IMR-90 (cell line): ENCODE measurements around the gene CMIP. TPM values are rescaled to one million over a fixed set of nuclear protein-coding genes. Genes with fewer than 3 reads are reported as not detected.
"Not testable (repeated sequence)": the region's sequence is repeated elsewhere in the genome, so short reads cannot be mapped to it uniquely, and the experiment has no call there.

Experiments used
- ATAC-seq: fragments of 200-7000 bp; cut with Tn5 transposase; 2 replicates; pipeline ENCODE4 v1.9.1; 2020; ENCODE audit warnings: low read depth, mild to moderate bottlenecking, moderate library complexity
- BruUV-seq: library from RNA; stranded (reverse); fragments of 400-500 nt; replicated peaks from 2 replicates; lab custom pipeline; 2021; lab: Mats Ljungman, UMichigan
- CTCF ChIA-PET: fragments of 300-600 bp; formaldehyde crosslinking; extraction: SDS; loops from one replicate; lab custom pipeline; 2021; ENCODE audit warnings: antibody characterized with exemption; lab: Yijun Ruan, JAX
- POLR2A ChIA-PET: fragments of 300-600 bp; sonication (Branson Sonifier 250); formaldehyde crosslinking; loops from one replicate; lab custom pipeline; 2022; ENCODE audit warnings: antibody characterized with exemption; ENCODE audit not compliant: unreplicated experiment; lab: Charles Lee
- DNase-seq: peaks from one replicate; pipeline ENCODE4 v3.0.0; 2013
- H2AFZ ChIP-seq: replicated peaks from 2 replicates; pipeline ENCODE3; 2013; ENCODE audit warnings: low read length, mild to moderate bottlenecking; ENCODE audit not compliant: poor library complexity
- H2AK5ac ChIP-seq: 2 replicates; pipeline ENCODE4 v1.6.1; 2013; ENCODE audit warnings: low read depth, low read length, inconsistent platforms
- H2AK9ac ChIP-seq: replicated peaks from 2 replicates; pipeline ENCODE3; 2013; ENCODE audit warnings: mild to moderate bottlenecking, low read depth, low read length, moderate library complexity; ENCODE audit not compliant: poor library complexity
- H2BK120ac ChIP-seq: 2 replicates; pipeline ENCODE4 v1.6.1; 2013; ENCODE audit warnings: low read depth, low read length, inconsistent platforms
- H2BK15ac ChIP-seq: 3 replicates; pipeline ENCODE4 v1.6.1; 2013; ENCODE audit warnings: low read depth, low read length, inconsistent platforms
- H2BK20ac ChIP-seq: 2 replicates; pipeline ENCODE4 v1.6.1; 2013; ENCODE audit warnings: low read depth, mild to moderate bottlenecking, inconsistent platforms, low read length, moderate library complexity
- H2BK5ac ChIP-seq: 2 replicates; pipeline ENCODE4 v1.6.1; 2013; ENCODE audit warnings: mild to moderate bottlenecking, low read depth, low read length, inconsistent platforms; ENCODE audit not compliant: poor library complexity, severe bottlenecking
- H3K14ac ChIP-seq: replicated peaks from 2 replicates; pipeline ENCODE4 v1.6.1; 2013; ENCODE audit warnings: low read depth, low read length, inconsistent platforms
- H3K18ac ChIP-seq: 2 replicates; pipeline ENCODE4 v1.6.1; 2013; ENCODE audit warnings: low read depth, low read length, control low read depth
- H3K23ac ChIP-seq: 2 replicates; pipeline ENCODE4 v1.6.1; 2013; ENCODE audit warnings: low read depth, low read length, inconsistent platforms
- H3K27ac ChIP-seq: 2 replicates; pipeline ENCODE4 v1.5.1; 2013; ENCODE audit warnings: mild to moderate bottlenecking, control low read depth, low read length; ENCODE audit not compliant: insufficient read depth
- H3K27me3 ChIP-seq: 2 replicates; pipeline ENCODE4 v1.6.1; 2013; ENCODE audit warnings: low read length; ENCODE audit not compliant: control insufficient read depth, insufficient read depth
- H3K36me3 ChIP-seq: 2 replicates; pipeline ENCODE4 v1.6.1; 2013; ENCODE audit warnings: low read length, mixed read lengths; ENCODE audit not compliant: control insufficient read depth, insufficient read depth
- H3K4ac ChIP-seq: 2 replicates; pipeline ENCODE4 v1.6.1; 2013; ENCODE audit warnings: low read depth, low read length, inconsistent platforms
- H3K4me1 ChIP-seq: 2 replicates; pipeline ENCODE4 v1.6.1; 2013; ENCODE audit warnings: low read length, mixed read lengths; ENCODE audit not compliant: control insufficient read depth, insufficient read depth
- H3K4me2 ChIP-seq: 2 replicates; pipeline ENCODE4 v1.6.1; 2013; ENCODE audit warnings: low read depth, mild to moderate bottlenecking, control low read depth, low read length, moderate library complexity
- H3K4me3 ChIP-seq: 2 replicates; pipeline ENCODE4 v1.5.1; 2013; ENCODE audit warnings: low read depth, mild to moderate bottlenecking, control low read depth, low read length, moderate library complexity; ENCODE audit not compliant: insufficient read depth
- H3K56ac ChIP-seq: 2 replicates; pipeline ENCODE4 v1.6.1; 2013; ENCODE audit warnings: low read length, inconsistent platforms; ENCODE audit not compliant: insufficient read depth; ENCODE audit errors: extremely low read depth
- H3K79me1 ChIP-seq, 2 experiments: 2 replicates each; pipeline ENCODE4 v1.6.1; 2013; ENCODE audit warnings: low read length in 2 of 2, inconsistent platforms in 1 of 2, low read depth in 1 of 2
- H3K9ac ChIP-seq: 2 replicates; pipeline ENCODE4 v1.6.1; 2013; ENCODE audit warnings: low read depth, low read length, control low read depth
- H3K9me1 ChIP-seq: 2 replicates; pipeline ENCODE4 v1.6.1; 2013; ENCODE audit warnings: low read length, inconsistent platforms; ENCODE audit not compliant: insufficient read depth
- H3K9me3 ChIP-seq: 2 replicates; pipeline ENCODE4 v1.6.1; 2013; ENCODE audit warnings: low read length; ENCODE audit not compliant: control insufficient read depth, insufficient read depth
- H4K20me1 ChIP-seq: 2 replicates; pipeline ENCODE4 v1.6.1; 2013; ENCODE audit warnings: low read length, inconsistent platforms; ENCODE audit not compliant: insufficient read depth
- H4K5ac ChIP-seq: 2 replicates; pipeline ENCODE4 v1.6.1; 2013; ENCODE audit warnings: mild to moderate bottlenecking, low read depth, low read length, control low read depth
- H4K8ac ChIP-seq, 2 experiments: 2 replicates each; pipeline ENCODE4 v1.6.1; 2013; ENCODE audit warnings: low read depth in 2 of 2, low read length in 2 of 2, control low read depth in 1 of 2, inconsistent platforms in 1 of 2
- H4K91ac ChIP-seq: 2 replicates; pipeline ENCODE4 v1.6.1; 2013; ENCODE audit warnings: low read depth, low read length, inconsistent platforms; ENCODE audit not compliant: insufficient read depth
- WGBS, 2 experiments: methylation state at CpG; one replicate each; pipeline versions ENCODE4 v1.1.5 to v1.1.7; 2013; ENCODE audit warnings: missing lambda C conversion rate in 2 of 2; ENCODE audit not compliant: insufficient read length in 1 of 2; ENCODE audit errors: extremely low coverage in 2 of 2; 5-methylcytosine and 5-hydroxymethylcytosine counted together
- dilution Hi-C: fragments of 300-500 bp; cut with HindIII; formaldehyde crosslinking; loops from one replicate; pipeline ENCODE4 v1.14.3; 2018; ENCODE audit warnings: low sequenced_read_pairs; ENCODE audit not compliant: unreplicated experiment
- in situ Hi-C: fragments of 300-500 bp; cut with MboI; formaldehyde crosslinking; loops from 3 replicates; pipeline ENCODE4 v1.14.3; 2019; ENCODE audit warnings: low sequenced_read_pairs, inconsistent platforms, mixed read lengths
- intact Hi-C: fragments of 100-400 bp; cut with micrococcal nuclease; formaldehyde crosslinking; loops from 2 replicates; pipeline ENCODE4 v1.10.0; 2022
- polyA plus RNA-seq, 3 experiments: library from polyadenylated mRNA; depleted of rRNA; stranded (reverse); fragments of >200 nt; gene quantifications; 2 replicates each; pipeline ENCODE4 v1.2.3, GENCODE V29; 2012; ENCODE audit warnings: low replicate concordance in 1 of 3
- total RNA-seq: library from RNA; depleted of rRNA; stranded (reverse); fragments of >200 nt; gene quantifications from 2 replicates; pipeline ENCODE4 v1.2.3, GENCODE V29; 2012

Gene CMIP
- total and polyA plus RNA-seq, 2 of the 4 experiments (the other 2 are of a cell fraction), result 3.2 to 11.6 TPM

DNA sequence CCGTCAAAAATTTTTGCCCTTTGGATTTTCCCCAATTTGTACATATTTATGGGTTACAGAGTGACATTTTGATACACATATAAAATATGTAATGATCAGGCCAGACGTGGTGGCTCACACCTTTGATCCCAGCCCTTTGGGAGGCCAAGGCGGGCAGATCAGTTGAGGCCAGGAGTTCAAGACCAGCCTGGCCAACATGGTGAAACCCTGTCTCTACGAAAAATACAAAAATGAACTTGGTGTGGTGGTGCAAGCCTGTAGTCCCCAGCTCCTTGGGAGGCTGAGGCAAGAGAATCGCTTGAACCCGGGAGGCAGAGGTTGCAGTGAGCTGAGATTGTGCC, 296.8 kb downstream of the CMIP start:
- H3K4me1 ChIP-seq, H3K9me1 ChIP-seq, H4K20me1 ChIP-seq, H4K8ac ChIP-seq, H3K18ac ChIP-seq, H2AFZ ChIP-seq, ATAC-seq, H2AK9ac ChIP-seq, H3K9me3 ChIP-seq, H3K27me3 ChIP-seq, H3K14ac ChIP-seq, H3K4me3 ChIP-seq, H3K27ac ChIP-seq, BruUV-seq, H2AK5ac ChIP-seq, H2BK5ac ChIP-seq, H4K91ac ChIP-seq, H3K4ac ChIP-seq, H2BK20ac ChIP-seq, intact Hi-C loops, H4K5ac ChIP-seq, dilution Hi-C loops, H3K23ac ChIP-seq, POLR2A ChIA-PET, H2BK15ac ChIP-seq, H3K9ac ChIP-seq, H3K79me1 ChIP-seq, H3K56ac ChIP-seq, DNase-seq, H3K36me3 ChIP-seq, H2BK120ac ChIP-seq, H3K4me2 ChIP-seq: not testable (repeated sequence)
- in situ Hi-C loops, result loop anchor here (25.0 kb wide), 2 partner anchors 704 to 1554 kb away; partner anchors contain the start of gene ATMIN
- no CpG with 5 or more reads among the region's 6 CpGs for WGBS, 2 experiments
- CTCF ChIA-PET, result interaction anchor here (1.4 kb wide), 1 partner anchor 12 kb away, joined by 3 read pairs; no protein-coding TSS in a partner anchor
